Activated T-cell treated with anti-CD3 and anti-CD28 coated beads for 4 hours (primary cell): Measurements from ENCODE around the gene SUV39H2.
A peak's percentile ranks its signal among the peaks of the same experiment; 100 is the strongest.
"Not testable (repeated sequence)": the region's sequence is repeated elsewhere in the genome, so short reads cannot be mapped to it uniquely, and the experiment has no call there.

Source experiments
- DNase-seq: peaks from one replicate; pipeline ENCODE4 v3.0.0-alpha.2; 2020

Gene SUV39H2

GRCh38 chr10:14942147-14942949, 63.7 kb downstream of the SUV39H2 start:
- not testable (repeated sequence) for DNase-seq

- not testable (repeated sequence) for DNase-seq
Measured at GRCh38 chr10:14942950-14943338, 64.3 kb downstream of the SUV39H2 start.

DNA sequence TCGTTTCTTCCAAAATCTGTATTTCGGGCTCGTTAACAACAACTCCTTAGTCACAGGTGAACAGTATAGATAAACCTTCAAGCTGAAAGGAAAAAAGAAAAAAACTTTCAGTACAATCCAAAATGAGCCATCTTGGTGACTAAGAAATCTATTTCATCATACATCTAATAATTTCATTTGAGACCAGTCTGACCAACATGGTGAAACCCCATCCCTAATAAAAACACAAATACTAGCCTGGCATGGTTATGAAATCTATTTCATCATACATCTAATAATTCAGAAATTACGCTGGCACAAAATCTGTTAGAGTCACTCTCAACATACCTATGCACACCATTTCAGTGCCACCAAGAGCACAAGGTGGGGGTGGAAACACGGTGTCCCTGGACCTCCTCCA, 66.4 kb downstream of the SUV39H2 start:
- DNase-seq = no peak

DNA sequence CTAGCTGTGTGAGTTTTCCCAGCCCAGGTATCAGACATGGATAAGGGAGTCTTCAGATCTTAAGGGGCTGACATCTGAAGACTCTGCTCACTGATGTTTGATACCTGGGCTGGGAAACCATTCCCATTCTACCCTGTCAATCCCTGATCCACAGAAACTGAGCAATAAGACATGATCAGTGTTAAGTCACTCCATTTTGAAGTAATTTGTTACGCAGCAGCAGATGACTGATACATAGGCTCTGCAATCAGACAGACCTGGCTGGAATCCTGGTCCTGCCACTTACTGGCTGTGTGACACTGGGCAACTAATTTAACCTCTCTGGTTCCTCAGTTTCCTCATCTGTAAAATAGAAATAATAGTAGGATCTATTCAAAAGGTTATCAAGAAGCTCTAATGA, 68.6 kb downstream of the SUV39H2 start:
- no peak for DNase-seq

- DNase-seq = no peak
Measured at GRCh38 chr10:14949291-14949690, 70.6 kb downstream of the SUV39H2 start.

DNA sequence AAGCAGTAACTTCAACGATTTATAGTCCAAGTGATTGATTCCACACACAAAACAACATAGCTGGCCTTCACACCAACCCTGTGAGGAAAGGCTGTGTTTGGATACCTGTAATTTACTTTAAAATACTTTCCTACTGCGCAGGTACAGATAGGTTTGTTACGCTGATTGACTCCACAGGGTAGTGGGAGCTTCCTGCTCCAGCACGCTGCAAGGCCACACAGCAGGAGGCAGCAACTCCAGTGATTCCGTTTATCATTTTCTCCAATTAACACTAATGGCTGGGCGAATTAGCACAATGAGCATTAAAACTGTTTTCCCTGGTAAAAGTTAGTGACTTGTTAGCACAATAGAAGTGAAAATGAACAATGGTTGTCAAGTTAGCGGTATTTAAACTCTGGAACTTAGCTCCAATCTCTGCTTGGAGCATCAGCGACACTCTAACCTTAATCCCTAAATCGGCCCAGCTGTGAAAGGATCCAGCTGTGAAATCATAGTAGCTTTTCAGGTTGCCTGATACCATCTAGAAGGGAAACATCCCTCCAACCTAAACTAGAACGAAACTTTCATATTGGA, 74.3 kb downstream of the SUV39H2 start:
- DNase-seq = no peak

DNA sequence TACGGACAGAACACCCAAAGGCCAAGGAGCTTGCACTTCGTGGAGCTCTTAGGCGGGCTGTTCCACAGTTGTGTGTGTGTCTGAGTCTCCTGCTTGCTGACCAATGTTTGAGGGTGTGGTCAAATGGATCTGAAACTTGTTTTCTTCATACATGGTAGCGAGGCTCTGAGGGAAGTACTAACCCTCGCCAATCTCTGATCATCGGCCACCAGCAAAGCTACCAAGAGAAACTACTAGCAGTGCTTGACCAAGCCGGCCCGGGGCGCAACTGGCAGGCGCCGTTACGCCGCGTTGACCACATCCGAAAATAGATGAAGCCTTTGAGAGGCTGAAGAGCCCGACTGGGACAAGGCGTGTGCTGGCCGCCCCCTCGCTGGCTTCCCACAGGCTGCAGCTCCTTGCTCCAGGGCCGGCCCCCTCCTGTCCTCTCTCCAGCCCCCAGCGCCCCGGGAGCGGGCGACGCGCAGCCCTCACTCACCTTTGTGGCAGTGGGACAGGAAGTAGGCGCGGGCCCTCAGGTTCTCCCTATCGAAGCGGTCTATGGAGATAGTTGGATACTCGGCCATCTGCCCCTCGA, 74.8 kb downstream of the SUV39H2 start:
- peak; percentile 14 for DNase-seq
